Measurements from ENCODE around the gene PRIMPOL.

The PRIMPOL gene

DNA sequence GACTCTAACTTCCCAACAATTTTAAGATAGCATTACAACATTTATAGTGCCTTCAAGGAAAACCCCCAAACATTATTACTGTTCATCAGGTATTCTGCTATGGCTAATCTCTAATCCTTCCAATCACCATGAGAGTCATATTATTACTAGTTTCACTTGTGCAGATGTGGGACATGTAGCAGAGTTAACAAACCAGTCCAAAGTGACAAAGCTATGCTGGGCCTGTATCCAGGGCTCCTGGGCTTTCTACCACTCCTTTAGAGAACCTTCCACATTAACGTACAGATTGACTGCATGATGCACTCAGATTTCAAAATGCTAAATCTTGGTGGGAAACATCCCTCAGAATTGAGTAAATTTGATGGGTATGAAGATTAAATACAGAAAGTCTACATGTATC is 16.7 kb upstream of the PRIMPOL start:
- H4K91ac ChIP-seq (ENCODE audit: low read depth, low read length) = no peak overlapping the region
- H3K4me3 ChIP-seq (ENCODE audit: low read depth, low read length) = no peak overlapping the region
- H3K27me3 ChIP-seq (ENCODE audit: insufficient read depth, low read length) = no peaks in the 10 kb centered on the region

DNA sequence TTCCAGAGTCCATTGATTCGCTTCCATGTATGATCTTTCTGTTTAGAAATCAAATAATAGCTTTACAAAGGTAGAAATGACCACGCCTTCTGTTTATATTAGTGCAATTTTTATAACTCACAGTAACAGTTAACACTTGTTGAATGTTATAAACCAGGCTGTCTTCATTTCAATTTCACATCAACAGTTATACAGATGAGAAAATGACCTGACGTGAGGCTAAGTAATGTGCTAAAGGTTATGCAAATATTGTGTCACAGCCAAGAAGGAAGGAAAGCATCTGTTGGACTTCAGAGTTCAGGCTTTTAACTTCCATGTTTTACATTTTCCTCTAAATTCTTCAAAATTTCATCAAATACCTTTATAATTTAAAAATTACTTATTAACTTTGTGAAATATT is 14.2 kb upstream of the PRIMPOL start:
- Histone ChIP-seq H3K4me3 (ENCODE audit: low read depth, low read length) (no peak overlapping the region), H3K4me2 (ENCODE audit: low read length) (no peak overlapping the region), H2BK120ac (ENCODE audit: insufficient read depth, low read length, poor library complexity) (no peak overlapping the region), H3K18ac (ENCODE audit: low read length) (no peak overlapping the region), H3K27me3 (ENCODE audit: insufficient read depth, low read length) (no peaks in the 10 kb centered on the region), H3K4ac (ENCODE audit: low read depth, low read length) (no peak overlapping the region), H4K91ac (ENCODE audit: low read depth, low read length) (no peak overlapping the region), H2AFZ (ENCODE audit: insufficient read depth, low read length, poor library complexity) (no peak overlapping the region), H3K9ac (ENCODE audit: low read length) (no peak overlapping the region), H3K36me3 (ENCODE audit: control insufficient read depth in 1 of 2, insufficient read depth in 2 of 2, low read length in 2 of 2) (peaks cover 21 to 26% of the 10 kb centered on the region in 2 experiments), H3K4me1 (ENCODE audit: control insufficient read depth in 1 of 2, insufficient read depth in 2 of 2, low read length in 2 of 2) (no peaks in the 10 kb centered on the region), H3K79me1 (ENCODE audit: low read length) (no peaks in the 10 kb centered on the region), H3K23ac (ENCODE audit: low read length) (no peak overlapping the region), H3K14ac (ENCODE audit: low read length) (no peak overlapping the region), H3K79me2 (ENCODE audit: control insufficient read depth, insufficient read depth, low read length, poor library complexity) (no peaks in the 10 kb centered on the region), H4K12ac (ENCODE audit: low read depth, low read length) (no peak overlapping the region), H2BK5ac (ENCODE audit: low read depth, low read length, poor library complexity) (no peak overlapping the region), H2AK5ac (ENCODE audit: low read length) (no peak overlapping the region), H2BK12ac (ENCODE audit: low read length) (no peak overlapping the region), H3K27ac (ENCODE audit: low read depth, low read length) (no peak overlapping the region), H4K8ac (ENCODE audit: low read depth, low read length) (no peak overlapping the region), H3K9me3 (ENCODE audit: insufficient read depth, low read depth, low read length) (no peaks in the 10 kb centered on the region)
- no CpG with 5 or more reads among the region's 3 CpGs for WGBS (ENCODE audit: extremely low coverage, insufficient coverage, insufficient read length)
- DNase-seq = no peak

More for the DNA sequence above, 16.7 kb upstream of the PRIMPOL start:
- Histone ChIP-seq H3K18ac (ENCODE audit: low read length) (no peak overlapping the region), H3K79me1 (ENCODE audit: low read length) (no peaks in the 10 kb centered on the region), H3K9ac (ENCODE audit: low read length) (no peak overlapping the region), H3K9me3 (ENCODE audit: insufficient read depth, low read depth, low read length) (no peaks in the 10 kb centered on the region), H3K4ac (ENCODE audit: low read depth, low read length) (no peak overlapping the region), H3K79me2 (ENCODE audit: control insufficient read depth, insufficient read depth, low read length, poor library complexity) (no peaks in the 10 kb centered on the region), H2BK12ac (ENCODE audit: low read length) (no peak overlapping the region), H3K27ac (ENCODE audit: low read depth, low read length) (no peak overlapping the region), H2BK120ac (ENCODE audit: insufficient read depth, low read length, poor library complexity) (no peak overlapping the region), H3K36me3 (ENCODE audit: control insufficient read depth in 1 of 2, insufficient read depth in 2 of 2, low read length in 2 of 2) (peaks cover 21 to 29% of the 10 kb centered on the region in 2 experiments), H3K14ac (ENCODE audit: low read length) (no peak overlapping the region), H4K8ac (ENCODE audit: low read depth, low read length) (no peak overlapping the region), H2BK5ac (ENCODE audit: low read depth, low read length, poor library complexity) (no peak overlapping the region), H3K4me1 (ENCODE audit: control insufficient read depth in 1 of 2, insufficient read depth in 2 of 2, low read length in 2 of 2) (no peaks in the 10 kb centered on the region), H2AFZ (ENCODE audit: insufficient read depth, low read length, poor library complexity) (no peak overlapping the region), H3K23ac (ENCODE audit: low read length) (no peak overlapping the region), H2AK5ac (ENCODE audit: low read length) (no peak overlapping the region), H4K12ac (ENCODE audit: low read depth, low read length) (no peak overlapping the region), H3K4me2 (ENCODE audit: low read length) (no peak overlapping the region)
- WGBS (ENCODE audit: extremely low coverage, insufficient coverage, insufficient read length) = no CpG with 5 or more reads among the region's 1 CpG
- DNase-seq = no peak

DNA sequence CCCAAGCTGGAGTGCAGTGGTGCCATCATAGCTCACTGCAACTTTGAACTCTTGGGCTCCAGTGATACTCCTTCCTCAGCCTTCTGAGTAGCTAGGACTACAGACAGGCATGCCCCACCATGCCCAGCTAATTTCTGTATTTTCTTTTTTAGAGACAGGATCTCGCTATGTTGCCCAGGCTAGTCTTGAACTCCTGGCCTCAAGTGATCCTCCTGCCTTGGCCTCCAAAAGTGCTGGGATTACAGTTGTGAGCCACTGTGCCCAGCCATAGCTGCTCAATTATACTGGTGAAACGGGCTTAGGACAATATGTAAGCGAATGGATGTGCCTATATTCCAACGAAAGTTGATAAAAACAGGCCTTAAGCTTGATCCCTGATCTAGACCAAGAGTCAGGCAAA is 13.4 kb upstream of the PRIMPOL start:
- no CpG with 5 or more reads among the region's 4 CpGs for WGBS (ENCODE audit: extremely low coverage, insufficient coverage, insufficient read length)
- H3K4ac ChIP-seq (ENCODE audit: low read depth, low read length) = no peak overlapping the region
- no peak overlapping the region for H3K9ac ChIP-seq (ENCODE audit: low read length)
- H3K27ac ChIP-seq (ENCODE audit: low read depth, low read length) = no peak overlapping the region
- no peak overlapping the region for H4K91ac ChIP-seq (ENCODE audit: low read depth, low read length)
- H3K4me1 ChIP-seq (ENCODE audit: control insufficient read depth in 1 of 2, insufficient read depth in 2 of 2, low read length in 2 of 2) = no peaks in the 10 kb centered on the region
- no peak for DNase-seq
- H2BK120ac ChIP-seq (ENCODE audit: insufficient read depth, low read length, poor library complexity) = no peak overlapping the region
- H3K4me2 ChIP-seq (ENCODE audit: low read length) = no peak overlapping the region
- H3K36me3 ChIP-seq (ENCODE audit: control insufficient read depth in 1 of 2, insufficient read depth in 2 of 2, low read length in 2 of 2) = peaks cover 19% of the 10 kb centered on the region in 2 experiments
- H3K79me1 ChIP-seq (ENCODE audit: low read length) = no peaks in the 10 kb centered on the region
- no peak overlapping the region for H2AK5ac ChIP-seq (ENCODE audit: low read length)
- no peak overlapping the region for H4K12ac ChIP-seq (ENCODE audit: low read depth, low read length)
- no peaks in the 10 kb centered on the region for H3K27me3 ChIP-seq (ENCODE audit: insufficient read depth, low read length)
- no peak overlapping the region for H4K8ac ChIP-seq (ENCODE audit: low read depth, low read length)
- no peak overlapping the region for H3K18ac ChIP-seq (ENCODE audit: low read length)
- H2BK12ac ChIP-seq (ENCODE audit: low read length) = no peak overlapping the region
- H2AFZ ChIP-seq (ENCODE audit: insufficient read depth, low read length, poor library complexity) = no peak overlapping the region
- H3K4me3 ChIP-seq (ENCODE audit: low read depth, low read length) = no peak overlapping the region
- H3K79me2 ChIP-seq (ENCODE audit: control insufficient read depth, insufficient read depth, low read length, poor library complexity) = no peaks in the 10 kb centered on the region
- H3K9me3 ChIP-seq (ENCODE audit: insufficient read depth, low read depth, low read length) = no peaks in the 10 kb centered on the region
- no peak overlapping the region for H3K14ac ChIP-seq (ENCODE audit: low read length)
- H2BK5ac ChIP-seq (ENCODE audit: low read depth, low read length, poor library complexity) = no peak overlapping the region
- H3K23ac ChIP-seq (ENCODE audit: low read length) = no peak overlapping the region

DNA sequence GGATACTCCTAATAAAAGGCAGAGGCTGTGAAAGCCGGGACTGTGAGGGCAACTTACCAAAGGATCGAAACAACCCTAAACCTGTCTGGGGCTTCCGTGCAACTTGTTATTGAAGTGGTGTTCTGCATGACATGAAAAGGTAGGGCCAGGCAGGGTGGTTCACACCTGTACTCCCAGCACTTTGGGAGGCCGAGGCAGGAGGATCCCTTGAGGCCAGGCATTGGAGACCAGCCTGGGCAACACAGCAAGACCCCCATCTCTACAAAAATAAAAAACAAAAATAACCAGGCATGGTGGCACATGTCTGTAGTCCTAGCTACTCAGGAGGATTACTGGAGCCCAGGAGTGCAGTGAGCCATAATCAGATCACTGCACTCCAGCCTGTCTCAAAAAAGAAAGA is 12.6 kb upstream of the PRIMPOL start:
- Histone ChIP-seq H3K79me2 (ENCODE audit: control insufficient read depth, insufficient read depth, low read length, poor library complexity) (no peaks in the 10 kb centered on the region), H3K9ac (ENCODE audit: low read length) (no peak overlapping the region), H2AK5ac (ENCODE audit: low read length) (no peak overlapping the region), H3K36me3 (ENCODE audit: control insufficient read depth in 1 of 2, insufficient read depth in 2 of 2, low read length in 2 of 2) (peaks cover 18 to 19% of the 10 kb centered on the region in 2 experiments), H3K27me3 (ENCODE audit: insufficient read depth, low read length) (no peaks in the 10 kb centered on the region), H3K14ac (ENCODE audit: low read length) (no peak overlapping the region), H3K4me2 (ENCODE audit: low read length) (no peak overlapping the region), H3K23ac (ENCODE audit: low read length) (no peak overlapping the region), H3K4me1 (ENCODE audit: control insufficient read depth in 1 of 2, insufficient read depth in 2 of 2, low read length in 2 of 2) (no peaks in the 10 kb centered on the region), H2BK5ac (ENCODE audit: low read depth, low read length, poor library complexity) (no peak overlapping the region), H3K27ac (ENCODE audit: low read depth, low read length) (no peak overlapping the region), H2BK12ac (ENCODE audit: low read length) (no peak overlapping the region), H2AFZ (ENCODE audit: insufficient read depth, low read length, poor library complexity) (no peak overlapping the region), H3K4ac (ENCODE audit: low read depth, low read length) (no peak overlapping the region), H3K79me1 (ENCODE audit: low read length) (no peaks in the 10 kb centered on the region), H4K8ac (ENCODE audit: low read depth, low read length) (no peak overlapping the region), H3K9me3 (ENCODE audit: insufficient read depth, low read depth, low read length) (no peaks in the 10 kb centered on the region), H2BK120ac (ENCODE audit: insufficient read depth, low read length, poor library complexity) (no peak overlapping the region), H4K12ac (ENCODE audit: low read depth, low read length) (no peak overlapping the region), H3K18ac (ENCODE audit: low read length) (no peak overlapping the region), H4K91ac (ENCODE audit: low read depth, low read length) (no peak overlapping the region), H3K4me3 (ENCODE audit: low read depth, low read length) (no peak overlapping the region)
- DNase-seq = no peak
- no CpG with 5 or more reads among the region's 4 CpGs for WGBS (ENCODE audit: extremely low coverage, insufficient coverage, insufficient read length)
